ENCODE measurements around the gene ACADS. TPM values are rescaled to one million over a fixed set of nuclear protein-coding genes. Genes with fewer than 3 reads are reported as not detected.

Gene ACADS
- total RNA-seq, 2 experiments from 2014 or later, result 15.6 to 16.6 TPM

DNA sequence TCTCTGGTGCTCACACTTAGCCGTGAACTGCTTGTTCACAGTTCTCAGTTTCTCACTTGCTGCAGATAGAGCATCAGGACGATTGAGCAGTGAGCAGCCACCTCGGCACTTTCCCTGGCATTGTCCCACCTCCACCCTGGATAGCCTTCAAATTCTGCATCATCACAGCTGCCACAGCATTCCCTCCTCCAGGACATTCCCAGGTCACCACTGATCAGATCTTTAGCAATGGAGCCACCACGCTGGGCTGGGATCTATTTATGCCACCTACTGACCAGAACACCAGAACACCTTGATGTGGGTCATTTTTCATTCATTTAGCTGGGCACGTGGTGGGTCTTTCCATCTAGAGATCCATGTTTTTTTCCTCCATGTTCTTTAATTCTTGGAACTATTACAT lies 23.6 kb downstream of the ACADS start:
- no peak for DNase-seq
- Mint-ChIP-seq H3K36me3 (no peaks in the 10 kb centered on the region), H3K9me3 (no peaks in the 10 kb centered on the region), H3K27me3 (no peaks in the 10 kb centered on the region), H3K4me3 (no peak overlapping the region), H3K27ac (no peak overlapping the region), H3K4me1 (ENCODE audit: low read depth) (no peaks in the 10 kb centered on the region)
- POLR2A ChIA-PET, result no interaction called here
- intact Hi-C loops (cut with micrococcal nuclease), result no loop called here
- CTCF ChIA-PET, result no interaction called here

DNA sequence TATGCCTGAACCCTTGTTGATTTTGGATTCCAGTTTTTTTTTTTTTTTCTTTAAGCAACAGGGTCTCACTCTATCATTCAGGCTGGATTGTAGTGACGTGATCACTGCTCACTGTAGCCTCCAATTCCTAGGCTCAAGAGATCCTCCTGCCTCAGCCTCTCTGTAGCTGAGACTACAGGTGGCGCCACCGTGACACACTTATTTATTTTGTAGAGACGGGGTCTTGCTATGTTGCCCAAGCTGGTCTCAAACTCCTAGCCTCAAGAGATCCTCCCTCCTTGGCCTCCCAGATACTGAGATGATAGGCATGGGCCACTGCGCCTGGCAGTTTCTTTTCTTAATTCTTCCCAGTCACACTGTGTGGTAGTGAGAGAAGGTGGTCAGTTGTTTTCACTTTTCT lies 25.2 kb downstream of the ACADS start:
- intact Hi-C loops (cut with micrococcal nuclease), result no loop called here
- ChIA-PET POLR2A (no interaction called here), CTCF (no interaction called here)
- Mint-ChIP-seq H3K9me3 (peaks cover 10% of the 10 kb centered on the region), H3K4me3 (no peak overlapping the region), H3K27ac (no peak overlapping the region), H3K4me1 (ENCODE audit: low read depth) (no peaks in the 10 kb centered on the region), H3K36me3 (no peaks in the 10 kb centered on the region), H3K27me3 (no peaks in the 10 kb centered on the region)
- peak; percentile 24 for DNase-seq

DNA sequence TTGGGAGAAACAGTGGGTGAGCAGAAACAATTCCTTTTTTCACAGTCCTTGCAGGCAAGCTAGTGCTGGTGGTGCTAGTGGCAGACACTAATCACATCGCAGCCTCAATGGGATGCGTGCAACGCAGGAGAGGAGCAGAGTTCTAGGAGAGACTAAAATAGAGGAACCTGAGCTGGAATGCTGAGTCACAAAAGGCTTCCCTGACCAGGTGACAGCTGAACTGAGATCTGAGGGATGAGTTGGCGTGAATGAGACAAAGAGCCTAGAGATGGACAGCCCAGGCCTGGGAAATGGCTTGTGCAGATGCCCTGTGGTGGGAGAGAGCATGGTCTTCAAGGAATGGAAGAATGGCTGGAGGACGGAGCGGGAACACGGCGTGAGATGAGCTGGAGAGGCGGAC lies 25.8 kb downstream of the ACADS start:
- Mint-ChIP-seq H3K4me1 (ENCODE audit: low read depth) (no peaks in the 10 kb centered on the region), H3K9me3 (peaks cover 10% of the 10 kb centered on the region), H3K27ac (no peak overlapping the region), H3K4me3 (no peak overlapping the region), H3K27me3 (no peaks in the 10 kb centered on the region), H3K36me3 (no peaks in the 10 kb centered on the region)
- no peak for DNase-seq
- CTCF ChIA-PET, result interaction anchor here (0.6 to 1.9 kb wide), 3 partner anchors 15 to 192 kb away, joined by 3 to 4 read pairs (median 3); no protein-coding TSS in a partner anchor
- POLR2A ChIA-PET, result no interaction called here
- intact Hi-C loops (cut with micrococcal nuclease), result no loop called here

DNA sequence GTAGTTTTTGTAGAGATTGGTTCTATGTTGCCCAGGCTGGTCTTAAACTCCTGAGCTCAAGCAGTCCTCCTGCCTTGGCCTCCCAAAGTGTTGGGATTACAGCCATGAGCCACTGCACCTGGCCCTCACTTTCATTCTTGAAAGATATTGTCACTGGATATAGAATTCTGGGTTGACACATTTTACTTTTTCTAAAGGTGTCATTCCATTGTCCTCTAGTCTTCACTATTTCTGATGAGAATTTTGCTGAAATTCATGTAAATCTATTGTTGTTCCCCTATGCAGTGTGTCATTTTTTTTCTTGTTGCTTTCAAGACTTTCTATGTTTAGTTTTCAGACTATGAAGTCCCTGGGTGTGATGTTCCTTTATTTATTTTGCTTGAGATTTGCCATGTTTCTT lies 29.2 kb downstream of the ACADS start:
- CTCF ChIA-PET, result no interaction called here
- POLR2A ChIA-PET, result no interaction called here
- no peaks in the 10 kb centered on the region for H3K4me1 Mint-ChIP-seq (ENCODE audit: low read depth)
- intact Hi-C loops (cut with micrococcal nuclease), result no loop called here
- H3K36me3 Mint-ChIP-seq, result no peaks in the 10 kb centered on the region
- H3K27ac Mint-ChIP-seq, result no peak overlapping the region
- H3K27me3 Mint-ChIP-seq, result no peaks in the 10 kb centered on the region
- peaks cover 10% of the 10 kb centered on the region for H3K9me3 Mint-ChIP-seq
- DNase-seq, result no peak
- no peak overlapping the region for H3K4me3 Mint-ChIP-seq

DNA sequence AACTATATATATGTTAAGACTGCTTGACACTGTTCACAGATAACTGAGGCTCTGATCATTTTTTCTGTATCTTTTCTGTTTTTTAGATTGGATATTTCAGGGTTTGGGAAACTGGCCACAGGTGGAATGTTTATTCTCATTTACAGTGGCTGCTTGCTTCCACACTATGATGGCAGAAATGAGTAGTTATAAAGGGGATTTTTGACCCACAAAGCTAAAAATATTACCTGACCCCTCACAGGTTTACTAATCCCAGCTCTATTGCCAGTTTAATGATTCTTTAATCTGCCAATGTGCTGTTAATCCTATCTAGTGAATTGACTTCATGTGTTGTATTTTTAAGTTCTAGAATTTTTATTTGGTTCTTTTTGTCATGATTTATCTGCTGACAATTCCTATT lies 29.6 kb downstream of the ACADS start:
- Mint-ChIP-seq H3K9me3 (peaks cover 10% of the 10 kb centered on the region), H3K27ac (no peak overlapping the region), H3K36me3 (no peaks in the 10 kb centered on the region), H3K4me1 (ENCODE audit: low read depth) (no peaks in the 10 kb centered on the region), H3K27me3 (no peaks in the 10 kb centered on the region), H3K4me3 (no peak overlapping the region)
- ChIA-PET POLR2A (no interaction called here), CTCF (no interaction called here)
- intact Hi-C loops (cut with micrococcal nuclease), result no loop called here
- DNase-seq, result no peak

DNA sequence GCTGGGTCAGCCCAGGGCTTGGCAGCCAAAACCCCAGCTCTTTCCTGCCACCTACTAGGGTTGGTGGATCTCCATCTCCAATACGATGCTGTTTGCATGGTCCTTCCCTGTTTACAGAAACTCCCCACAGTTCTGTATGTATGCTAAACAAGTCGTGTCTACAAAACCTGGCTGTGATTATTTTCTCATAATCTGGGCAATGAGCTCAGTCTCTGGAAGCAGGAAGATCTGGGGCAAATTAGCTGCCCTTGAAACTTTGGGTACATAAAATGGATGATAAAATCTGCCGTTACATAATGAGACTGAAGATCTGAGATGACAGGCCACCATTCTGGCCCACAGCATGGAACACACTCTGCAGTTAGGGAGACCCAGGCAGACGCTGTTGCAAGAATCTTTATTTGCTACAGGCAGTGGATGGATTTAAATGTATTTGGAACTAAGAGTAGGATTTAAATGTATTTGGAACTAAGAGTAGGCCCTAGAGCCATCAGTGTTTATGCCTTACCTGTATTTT lies 31.7 kb downstream of the ACADS start:
- no peaks in the 10 kb centered on the region for H3K27me3 Mint-ChIP-seq
- POLR2A ChIA-PET, result no interaction called here

DNA sequence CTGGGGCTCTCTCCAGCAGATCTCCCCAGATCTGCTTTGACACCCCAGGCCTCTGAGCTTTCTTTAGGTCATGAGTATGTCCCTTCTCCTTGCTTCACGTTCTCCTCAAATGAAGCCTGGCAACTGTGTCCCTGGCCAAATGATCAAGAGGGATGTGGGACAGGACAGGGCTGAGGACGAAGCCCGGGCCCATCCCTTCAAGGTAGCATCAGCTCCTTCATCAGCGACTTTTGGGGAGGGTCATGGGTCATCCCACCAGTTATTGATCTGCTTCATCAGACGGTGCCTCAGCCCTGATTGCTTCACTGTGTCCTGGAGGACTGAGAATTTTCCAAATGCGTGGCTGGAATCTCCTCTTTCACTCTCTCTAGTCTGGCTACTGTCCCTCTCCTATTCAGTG lies 32.3 kb downstream of the ACADS start:
- DNase-seq, result no peak
- Mint-ChIP-seq H3K4me3 (no peak overlapping the region), H3K9me3 (peaks cover 10% of the 10 kb centered on the region), H3K27ac (no peak overlapping the region), H3K36me3 (peaks cover 12% of the 10 kb centered on the region), H3K27me3 (no peaks in the 10 kb centered on the region), H3K4me1 (ENCODE audit: low read depth) (peaks cover 11% of the 10 kb centered on the region)
- ChIA-PET POLR2A (no interaction called here), CTCF (interaction anchor here (1.3 kb wide), 1 partner anchor 175 kb away, joined by 4 read pairs; no protein-coding TSS in a partner anchor)
- intact Hi-C loops (cut with micrococcal nuclease), result no loop called here

More for the DNA sequence above, 31.7 kb downstream of the ACADS start:
- H3K4me3 Mint-ChIP-seq, result no peak overlapping the region
- no peak overlapping the region for H3K27ac Mint-ChIP-seq
- peaks cover 11% of the 10 kb centered on the region for H3K4me1 Mint-ChIP-seq (ENCODE audit: low read depth)
- H3K9me3 Mint-ChIP-seq, result peaks cover 10% of the 10 kb centered on the region
- DNase-seq, result no peak
- peaks cover 12% of the 10 kb centered on the region for H3K36me3 Mint-ChIP-seq
- CTCF ChIA-PET, result interaction anchor here (0.8 to 1.3 kb wide), 2 partner anchors 108 to 174 kb away, joined by 3 to 4 read pairs; no protein-coding TSS in a partner anchor
- intact Hi-C loops (cut with micrococcal nuclease), result no loop called here

DNA sequence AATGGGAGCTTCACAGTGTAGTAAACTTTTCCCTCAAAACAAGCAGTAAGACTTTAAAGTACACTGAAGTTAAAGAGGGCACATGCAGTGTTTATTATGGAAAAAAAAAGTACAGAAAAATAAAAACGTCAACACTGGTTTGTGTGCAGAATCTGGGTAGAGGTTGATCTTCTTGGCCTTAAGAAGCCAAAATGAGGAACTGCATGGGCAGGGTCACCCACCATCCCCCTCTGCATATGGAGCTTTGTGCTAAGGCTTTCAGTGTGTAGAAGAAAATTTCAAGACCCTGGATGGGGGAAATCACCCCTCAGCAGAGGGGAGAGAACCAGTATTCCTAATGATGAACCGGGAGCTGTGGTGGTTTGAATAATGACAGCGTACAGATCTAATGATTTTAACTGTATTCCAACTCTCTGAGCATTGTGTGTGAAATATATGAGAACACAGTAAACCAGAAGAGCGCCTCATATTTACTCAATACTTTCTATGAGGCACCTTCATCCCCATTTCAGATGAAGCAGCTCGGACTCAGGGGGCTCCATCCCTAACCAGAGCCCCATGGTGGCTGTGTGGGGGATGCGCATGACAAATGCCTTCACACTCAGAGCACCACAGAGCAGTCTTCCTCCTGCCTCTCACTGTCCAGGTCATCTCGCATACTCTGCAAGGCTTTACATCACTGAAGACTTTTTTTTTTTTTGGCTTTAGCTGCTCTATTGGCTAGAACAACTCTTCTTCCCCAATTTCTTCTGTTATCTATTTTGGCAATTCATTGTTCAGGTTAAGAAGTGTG lies 33.4 kb downstream of the ACADS start:
- intact Hi-C loops (cut with micrococcal nuclease), result no loop called here
- H3K36me3 Mint-ChIP-seq, result peaks cover 12% of the 10 kb centered on the region
- CTCF ChIA-PET, result no interaction called here
- POLR2A ChIA-PET, result no interaction called here
- H3K4me3 Mint-ChIP-seq, result no peak overlapping the region
- no peak overlapping the region for H3K27ac Mint-ChIP-seq
- H3K4me1 Mint-ChIP-seq (ENCODE audit: low read depth), result peaks cover 11% of the 10 kb centered on the region
- peaks cover 10% of the 10 kb centered on the region for H3K9me3 Mint-ChIP-seq
- H3K27me3 Mint-ChIP-seq, result no peaks in the 10 kb centered on the region
- DNase-seq, result no peak

DNA sequence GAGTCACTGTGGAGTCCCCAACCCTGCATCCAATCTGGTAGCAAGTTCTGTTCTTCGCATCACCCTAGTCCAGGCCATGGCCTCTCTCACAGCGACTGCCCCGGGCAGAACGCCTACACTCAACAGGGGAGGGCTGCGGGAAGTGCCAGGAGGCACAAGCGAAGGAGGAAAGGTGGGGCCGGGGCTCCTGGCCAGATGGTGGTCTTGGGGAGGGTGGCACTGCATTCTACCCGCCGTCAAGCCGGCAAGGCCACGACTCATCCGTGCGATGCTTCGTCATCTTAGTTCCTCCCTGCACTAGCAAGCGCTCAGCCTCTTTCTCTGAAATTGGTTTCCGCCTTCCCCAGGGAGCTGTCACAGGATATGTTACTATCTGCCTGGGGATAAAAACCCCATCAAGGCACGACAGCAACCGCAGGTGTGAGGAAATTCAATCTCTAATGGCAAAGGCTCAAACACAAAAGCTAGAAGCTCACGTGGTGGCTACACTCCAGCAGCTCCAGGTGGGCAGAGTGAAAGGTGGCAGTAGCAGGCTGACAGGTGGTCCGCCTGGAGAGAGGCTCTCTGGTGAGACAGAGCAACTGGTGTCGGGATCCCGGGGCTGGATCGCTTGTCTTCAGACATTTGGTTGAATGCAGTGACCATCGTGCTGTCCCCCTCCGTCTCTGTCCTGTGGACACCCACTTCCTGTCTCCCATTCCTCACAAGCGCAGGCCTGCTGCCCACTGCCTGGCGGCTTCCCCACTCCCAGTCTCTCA lies 34.1 kb downstream of the ACADS start:
- ChIA-PET POLR2A (no interaction called here), CTCF (no interaction called here)
- peaks cover 18% of the 10 kb centered on the region for H3K36me3 Mint-ChIP-seq
- H3K27me3 Mint-ChIP-seq, result no peaks in the 10 kb centered on the region
- peak overlapping the region; percentile 49 for H3K27ac Mint-ChIP-seq
- H3K9me3 Mint-ChIP-seq, result peaks cover 9% of the 10 kb centered on the region
- H3K4me1 Mint-ChIP-seq (ENCODE audit: low read depth), result peaks cover 11% of the 10 kb centered on the region
- no peak overlapping the region for H3K4me3 Mint-ChIP-seq
- intact Hi-C loops (cut with micrococcal nuclease), result no loop called here
- no peak for DNase-seq

DNA sequence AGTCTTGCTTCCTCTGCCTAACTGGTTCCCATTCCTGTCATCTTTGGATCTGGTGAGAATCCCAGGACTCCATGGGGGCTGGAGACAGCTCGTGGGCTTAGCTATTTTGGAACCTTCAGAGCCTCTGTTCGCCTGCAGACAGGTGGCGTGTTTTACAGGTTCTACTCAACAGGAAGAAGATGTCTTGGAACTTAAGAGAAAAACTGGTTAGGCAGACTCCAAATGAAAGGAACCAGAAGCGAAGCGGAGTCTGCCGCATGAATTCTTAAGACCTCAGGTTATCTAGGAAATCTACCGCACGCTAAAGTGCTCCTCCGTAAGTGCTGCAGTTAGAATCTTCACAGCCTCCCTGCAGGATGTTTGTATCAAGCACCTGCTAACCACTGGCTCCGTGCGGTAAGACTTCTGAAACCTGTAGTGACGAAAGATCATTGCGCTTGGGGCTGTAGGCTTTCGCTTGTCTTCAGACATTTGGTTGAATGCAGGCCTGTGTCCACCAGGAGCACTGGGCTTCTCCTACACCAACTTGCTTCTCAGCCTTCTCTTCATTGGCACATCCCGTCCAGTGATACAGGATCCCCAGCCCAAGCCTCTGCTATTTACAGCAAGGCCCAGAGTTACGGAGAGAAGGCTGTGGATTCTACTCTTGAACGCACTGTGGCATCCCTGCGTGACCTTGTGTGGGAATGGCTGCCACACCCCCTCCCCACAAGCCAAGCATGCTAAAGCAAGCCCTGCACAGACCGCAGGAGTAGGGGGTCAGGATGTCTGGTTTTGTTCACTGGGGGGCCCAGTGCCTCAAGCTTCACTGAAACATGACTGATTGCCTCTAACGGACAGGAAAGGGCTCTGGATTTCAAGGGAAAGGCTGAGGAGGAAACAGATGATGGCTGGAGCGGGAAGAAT lies 35.0 kb downstream of the ACADS start:
- Mint-ChIP-seq H3K27ac (peak overlapping the region; percentile 54), H3K9me3 (peaks cover 1% of the 10 kb centered on the region), H3K27me3 (no peaks in the 10 kb centered on the region), H3K36me3 (peaks cover 18% of the 10 kb centered on the region), H3K4me1 (ENCODE audit: low read depth) (peaks cover 11% of the 10 kb centered on the region), H3K4me3 (no peak overlapping the region)
- peak; percentile 50 for DNase-seq
- ChIA-PET POLR2A (no interaction called here), CTCF (no interaction called here)
- intact Hi-C loops (cut with micrococcal nuclease), result no loop called here

DNA sequence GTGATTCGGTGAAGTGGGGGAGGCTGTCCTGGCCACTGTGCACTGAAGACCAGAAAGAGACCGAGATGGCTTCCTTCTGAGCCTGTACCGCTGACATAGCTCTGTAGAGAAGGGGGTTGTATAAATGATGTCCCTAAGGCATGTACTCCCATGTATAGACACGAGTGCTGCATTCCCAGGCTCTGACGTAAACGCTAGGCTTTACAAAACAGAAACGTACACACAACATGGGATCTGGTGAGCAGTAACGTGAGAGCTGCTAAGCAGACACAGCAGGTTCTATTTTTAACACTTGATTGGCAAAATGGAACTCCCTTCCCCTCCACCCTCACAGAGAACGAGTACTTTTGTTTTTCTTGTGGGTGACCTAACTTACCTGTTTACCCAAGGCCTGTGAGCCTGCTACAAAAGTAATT lies 35.9 kb downstream of the ACADS start:
- ChIA-PET POLR2A (no interaction called here), CTCF (no interaction called here)
- Mint-ChIP-seq H3K36me3 (peaks cover 18% of the 10 kb centered on the region), H3K4me3 (no peak overlapping the region), H3K4me1 (ENCODE audit: low read depth) (peaks cover 11% of the 10 kb centered on the region), H3K27me3 (no peaks in the 10 kb centered on the region), H3K27ac (no peak overlapping the region), H3K9me3 (no peaks in the 10 kb centered on the region)
- no peak for DNase-seq
- intact Hi-C loops (cut with micrococcal nuclease), result no loop called here

DNA sequence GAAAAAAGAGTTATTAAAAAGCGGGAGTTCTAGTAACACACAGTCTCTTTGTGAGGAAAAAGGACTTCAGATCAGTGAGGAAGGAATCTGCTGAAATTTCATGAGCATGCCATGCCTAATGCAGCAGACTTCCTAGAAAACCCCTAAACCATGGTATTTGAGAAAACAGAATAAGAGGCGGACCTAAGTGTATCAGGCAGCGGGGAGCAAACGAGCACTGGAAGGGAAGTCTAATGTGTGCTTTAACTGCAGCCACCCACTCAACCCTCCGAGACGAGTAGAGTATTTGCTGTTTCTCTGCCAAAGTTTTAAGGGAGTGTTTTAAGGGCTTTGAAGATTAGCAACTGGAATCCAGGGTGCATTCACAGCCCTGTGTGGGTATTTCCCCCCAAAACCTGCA lies 36.5 kb downstream of the ACADS start:
- Mint-ChIP-seq H3K27me3 (no peaks in the 10 kb centered on the region), H3K27ac (no peak overlapping the region), H3K4me3 (no peak overlapping the region), H3K36me3 (peaks cover 22% of the 10 kb centered on the region), H3K4me1 (ENCODE audit: low read depth) (peaks cover 11% of the 10 kb centered on the region), H3K9me3 (no peaks in the 10 kb centered on the region)
- intact Hi-C loops (cut with micrococcal nuclease), result no loop called here
- ChIA-PET CTCF (no interaction called here), POLR2A (no interaction called here)
- no peak for DNase-seq
